Measurements from ENCODE around the gene ZNF442. TPM values are rescaled to one million over a fixed set of nuclear protein-coding genes. Genes with fewer than 3 reads are reported as not detected.

Gene ZNF442
- total RNA-seq, 2 experiments from 2014 or later = 0.75 to 0.86 TPM

Other genes with a start within 250 kb of the ZNF442 start
- gene ZNF20, start 225.3 kb downstream of the ZNF442 start, total RNA-seq = 1 to 10 TPM; 5.3 to 5.8 TPM
- gene ZNF625, start 208.9 kb downstream of the ZNF442 start, total RNA-seq = 1 to 10 TPM; 2.7 to 3.8 TPM
- gene ZNF136, start 202.6 kb downstream of the ZNF442 start, total RNA-seq = 10 to 100 TPM; 11.0 TPM
- gene ZNF44, start 70.8 kb downstream of the ZNF442 start, total RNA-seq = 10 to 100 TPM; 14.9 to 16.2 TPM
- gene ZNF563, start 32.0 kb downstream of the ZNF442 start, total RNA-seq = 1 to 10 TPM; 4.0 to 4.5 TPM
- gene ZNF799, start 35.6 kb upstream of the ZNF442 start, total RNA-seq = 1 to 10 TPM; 4.7 TPM
- 1 to 10 TPM; 4.9 to 5.2 TPM for gene ZNF443, start 75.3 kb upstream of the ZNF442 start, total RNA-seq
- gene ZNF709, start 119.1 kb upstream of the ZNF442 start, total RNA-seq = 1 to 10 TPM; 1.8 to 3.0 TPM
- 10 to 100 TPM in 1 of 2 experiments, 1 to 10 TPM in 1; 9.4 to 10.2 TPM for gene ZNF564, start 185.8 kb upstream of the ZNF442 start, total RNA-seq
- gene ZNF490, start 245.1 kb upstream of the ZNF442 start, total RNA-seq = 10 to 100 TPM; 16.9 to 17.1 TPM
- gene ZNF791, start 245.2 kb upstream of the ZNF442 start, total RNA-seq = 10 to 100 TPM; 39.9 to 44.3 TPM

Data from activated CD4-positive, alpha-beta memory T cell treated with anti-CD3 and anti-CD28 coated beads, Interleukin-2, amount 10 ng/mL, durations not matched to agents 7 days and 5 days (primary cell).